Activated T-cell treated with anti-CD3 and anti-CD28 coated beads, Interleukin-2, amount 50 U/mL, for 1 hour (primary cell): ENCODE results near the gene NKAP.
"Not testable (repeated sequence)": the region's sequence is repeated elsewhere in the genome, so short reads cannot be mapped to it uniquely, and the experiment has no call there.

Experiments used
- DNase-seq: peaks from one replicate; pipeline ENCODE4 v3.0.0-alpha.2; 2020

NKAP gene

DNA sequence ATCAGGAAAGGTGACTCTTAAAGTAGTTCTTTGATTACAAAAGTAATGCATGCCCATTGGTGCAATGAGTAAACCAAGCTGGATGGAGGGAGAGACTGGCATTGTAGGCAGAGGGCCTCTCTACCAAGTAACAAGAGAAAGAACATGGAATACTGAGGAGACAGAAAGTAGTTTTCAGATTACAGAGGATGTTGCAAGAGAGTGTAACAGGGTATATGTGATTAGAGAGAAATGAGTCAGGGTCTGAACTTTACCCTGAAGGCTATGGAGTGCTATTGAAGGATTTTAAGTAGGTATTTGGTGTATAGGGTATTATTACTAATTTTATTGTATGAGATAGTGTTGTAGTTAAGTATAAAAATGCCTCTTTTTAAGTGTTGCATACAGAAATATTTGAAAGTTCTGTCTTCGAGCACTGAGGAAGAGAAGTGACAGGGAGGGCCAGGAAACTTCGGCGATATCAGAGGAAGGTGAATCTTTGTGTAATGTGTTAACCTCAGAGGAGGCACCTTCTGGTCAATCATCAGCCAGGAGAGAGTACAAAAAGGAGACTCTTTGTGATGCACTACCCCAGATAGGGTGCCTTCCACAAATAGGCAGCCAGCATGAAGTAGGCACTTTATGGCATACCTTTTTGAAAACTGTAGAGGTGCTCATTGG is 8.2 kb downstream of the NKAP start:
- no peak for DNase-seq

DNA sequence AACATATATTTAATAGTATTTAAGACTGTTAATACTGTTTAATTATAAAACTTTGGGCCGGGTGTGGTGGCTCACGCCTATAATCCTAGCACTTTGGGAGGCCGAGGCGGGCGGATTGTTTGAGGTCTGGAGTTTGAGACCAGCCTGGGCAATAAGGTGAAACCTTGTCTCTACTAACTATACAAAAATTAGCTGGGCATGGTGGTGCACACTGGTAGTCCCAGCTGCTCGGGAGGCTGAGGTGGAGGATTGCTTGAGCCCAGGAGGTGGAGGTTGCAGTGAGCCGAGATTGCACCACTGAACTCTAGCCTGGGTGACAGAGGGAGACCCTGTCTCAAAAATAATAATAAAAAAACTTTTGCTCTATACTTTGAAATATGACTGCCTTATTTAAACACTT is 21.2 kb downstream of the NKAP start:
- not testable (repeated sequence) for DNase-seq

DNA sequence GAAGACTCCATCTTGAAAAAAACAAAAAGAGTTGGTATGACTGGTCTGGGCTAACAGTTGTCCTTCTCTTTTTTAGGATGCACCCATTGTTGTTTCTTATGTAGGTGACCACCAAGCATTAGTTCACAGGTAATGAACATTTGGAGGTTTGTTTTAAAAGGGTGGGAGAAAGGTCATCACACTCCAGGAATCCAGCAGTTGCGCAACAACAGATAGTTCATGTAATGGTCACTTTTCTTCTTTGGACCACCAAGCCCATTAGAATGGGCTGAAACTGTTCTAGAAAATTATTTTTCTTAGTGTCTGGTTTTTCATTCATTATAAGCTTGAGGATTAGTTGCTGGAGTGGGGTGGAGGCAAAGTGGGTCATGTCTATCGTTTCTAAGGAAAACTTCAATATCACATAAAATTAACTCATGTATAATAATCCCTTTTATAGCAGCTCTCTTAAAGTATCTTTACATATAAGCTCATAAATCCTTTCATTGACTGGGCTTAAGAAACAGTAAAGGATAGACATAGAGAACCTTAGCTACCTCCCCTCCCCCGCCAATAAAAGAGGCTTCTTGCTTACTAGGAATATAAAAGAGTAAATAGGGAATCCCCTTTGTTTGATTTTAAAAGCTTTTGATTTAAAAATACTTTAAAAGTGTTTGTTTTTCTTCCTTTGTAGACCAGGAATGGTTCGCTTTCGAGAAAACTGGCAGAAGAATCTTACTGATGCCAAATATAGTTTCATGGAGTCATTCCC is 23.5 kb downstream of the NKAP start:
- no peak for DNase-seq

DNA sequence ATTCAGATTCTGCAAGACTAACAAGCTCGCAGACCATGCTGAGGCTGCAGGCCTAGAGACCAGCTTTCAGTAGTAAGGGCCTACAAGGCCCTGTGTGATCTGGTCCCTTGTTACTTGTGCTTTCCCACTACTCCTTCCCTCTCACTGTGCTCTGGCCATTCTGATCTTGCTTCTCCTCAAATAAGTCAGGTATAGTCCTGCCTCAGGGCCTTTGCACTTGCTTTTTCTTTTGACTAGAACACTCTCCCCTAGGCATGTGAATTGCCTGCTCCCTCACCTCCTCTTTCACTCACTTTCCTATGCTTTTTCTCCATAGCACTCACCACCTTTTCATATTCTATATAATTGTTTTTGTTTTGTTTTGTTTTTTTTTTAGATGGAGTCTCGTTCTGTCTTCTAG is 25.7 kb downstream of the NKAP start:
- DNase-seq, result no peak

DNA sequence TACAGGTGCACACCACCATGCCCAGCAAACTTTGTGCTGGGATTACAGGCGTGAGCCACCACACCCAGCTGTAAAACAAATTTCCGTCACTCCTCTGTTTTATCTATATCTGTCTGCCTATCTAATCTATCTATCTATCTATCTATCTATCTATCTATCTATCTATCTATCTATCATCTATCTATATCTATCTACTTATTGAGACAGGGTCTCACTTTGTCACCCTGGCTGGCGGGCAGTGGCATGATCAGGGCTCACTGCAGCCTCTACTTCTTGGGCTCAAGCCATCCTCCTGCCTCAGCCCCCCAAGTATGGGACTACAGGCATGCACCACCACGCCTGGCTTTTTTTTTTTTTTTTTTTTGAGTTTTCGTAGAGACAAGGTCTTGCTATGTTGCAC is 27.2 kb downstream of the NKAP start:
- no peak for DNase-seq

DNA sequence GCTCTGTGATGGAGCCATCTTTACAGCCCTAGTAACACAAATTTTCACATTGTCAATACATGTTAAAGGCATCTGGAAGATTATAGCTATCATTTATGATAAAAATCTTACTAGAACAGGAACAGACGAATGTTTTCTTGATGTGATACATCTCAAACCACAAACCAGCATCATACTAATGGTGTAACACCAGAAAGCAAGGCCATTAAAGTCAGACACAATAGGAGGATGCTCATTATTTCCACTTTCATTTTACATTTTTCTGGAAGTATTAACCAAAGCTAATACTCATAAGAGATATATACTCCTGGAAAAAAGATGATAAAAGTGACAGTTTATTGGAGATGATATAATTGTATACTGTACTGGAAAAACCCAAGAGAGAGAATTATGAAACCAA is 42.6 kb downstream of the NKAP start:
- DNase-seq, result no peak

DNA sequence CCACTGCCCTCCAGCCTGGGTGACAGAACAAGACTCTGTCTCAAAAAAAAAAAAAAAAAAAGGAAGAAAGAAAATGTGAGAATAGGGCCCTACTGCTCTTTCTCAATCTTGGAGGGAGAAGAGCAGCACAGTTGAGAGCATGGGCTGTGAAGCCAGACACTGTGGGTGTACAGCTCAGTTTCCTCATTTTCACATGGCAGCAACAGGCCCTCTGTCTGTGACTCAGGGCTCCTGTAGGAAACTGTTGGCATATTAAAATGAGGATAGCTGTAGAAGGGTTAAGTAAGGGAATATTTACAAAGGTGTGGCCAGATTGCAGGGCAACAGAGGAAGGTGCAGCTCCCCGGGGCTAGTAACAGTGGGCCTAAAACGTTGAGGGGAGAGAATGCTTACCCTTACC is 44.4 kb downstream of the NKAP start:
- no peak for DNase-seq

DNA sequence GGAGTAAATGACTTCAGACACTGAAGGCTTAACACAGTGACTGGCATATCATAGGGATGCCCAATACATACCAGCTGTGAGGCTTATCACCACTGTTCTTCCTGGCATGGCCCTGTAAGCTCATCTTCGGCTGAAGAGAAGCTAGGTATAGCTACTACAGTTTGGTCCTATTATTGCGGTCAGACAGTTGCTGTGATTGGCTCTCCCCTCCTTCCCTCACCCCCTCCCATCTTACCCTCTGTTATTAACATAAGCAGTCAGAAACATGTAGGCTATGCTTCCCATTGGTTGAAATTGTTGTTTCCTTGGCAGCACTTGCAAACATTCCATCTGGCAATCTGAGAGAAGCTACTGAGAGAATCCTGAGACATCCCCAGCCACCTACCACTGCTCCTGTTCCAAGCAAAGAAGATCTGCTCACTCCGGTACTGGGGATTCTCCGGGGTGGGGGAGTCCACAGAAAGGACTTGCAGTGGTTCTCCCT is 47.7 kb downstream of the NKAP start, which contains the start of gene AKAP14:
AKAP14 (plus strand) TSS at position 51 of the 484 bp plus-strand sequence. CDS start 7,331 bp downstream, outside the sequence.
- no peak for DNase-seq

DNA sequence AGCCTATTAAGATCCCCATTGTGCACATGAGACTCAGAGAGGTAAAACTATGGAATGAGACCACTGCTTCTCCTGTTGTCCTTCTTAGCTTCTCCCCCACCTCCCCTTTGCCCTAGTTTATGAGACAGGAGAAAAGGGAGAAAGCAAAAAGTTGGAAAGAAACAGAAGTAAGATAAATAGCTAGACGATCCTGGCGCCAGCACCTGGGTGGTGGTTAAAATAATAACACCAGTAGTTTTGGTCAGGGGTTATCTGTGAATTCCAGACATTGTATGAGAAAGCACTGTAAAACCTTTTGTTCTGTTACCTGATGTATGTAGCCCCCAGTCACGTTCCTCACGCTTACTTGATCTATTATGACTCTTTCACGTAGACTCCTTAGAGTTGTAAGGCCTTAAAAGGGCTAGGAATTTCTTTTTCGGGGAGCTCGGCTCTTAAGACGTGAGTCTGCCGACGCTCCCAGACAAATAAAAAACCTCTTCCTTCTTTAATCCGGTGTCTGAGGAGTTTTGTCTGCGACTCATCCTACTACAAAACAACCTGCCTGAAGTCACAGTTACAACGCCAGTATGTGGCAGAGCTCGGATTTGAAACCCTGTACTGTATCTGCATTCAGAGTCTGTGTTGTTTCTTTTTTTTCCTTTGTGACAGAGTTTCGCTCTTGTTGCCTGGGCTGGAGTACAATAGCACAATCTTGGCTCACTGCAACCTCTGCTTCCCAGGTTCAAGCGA is 51.4 kb downstream of the NKAP start:
- not testable (repeated sequence) for DNase-seq

DNA sequence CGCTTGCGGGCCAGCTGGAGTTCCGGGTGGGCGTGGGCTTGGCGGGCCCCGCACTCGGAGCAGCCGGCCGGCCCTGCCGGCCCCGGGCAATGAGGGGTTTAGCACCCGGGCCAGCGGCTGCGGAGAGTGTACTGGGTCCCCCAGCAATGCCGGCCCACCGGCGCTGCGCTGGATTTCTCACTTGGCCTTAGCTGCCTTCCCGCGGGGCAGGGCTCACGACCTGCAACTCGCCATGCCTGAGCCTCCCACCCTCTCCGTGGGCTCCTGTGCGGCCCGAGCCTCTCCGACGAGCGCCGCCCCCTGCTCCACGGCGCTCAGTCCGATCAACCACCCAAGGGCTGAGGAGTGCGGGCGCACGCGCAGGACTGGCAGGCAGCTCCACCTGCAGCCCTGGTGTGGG is 52.9 kb downstream of the NKAP start:
- not testable (repeated sequence) for DNase-seq

DNA sequence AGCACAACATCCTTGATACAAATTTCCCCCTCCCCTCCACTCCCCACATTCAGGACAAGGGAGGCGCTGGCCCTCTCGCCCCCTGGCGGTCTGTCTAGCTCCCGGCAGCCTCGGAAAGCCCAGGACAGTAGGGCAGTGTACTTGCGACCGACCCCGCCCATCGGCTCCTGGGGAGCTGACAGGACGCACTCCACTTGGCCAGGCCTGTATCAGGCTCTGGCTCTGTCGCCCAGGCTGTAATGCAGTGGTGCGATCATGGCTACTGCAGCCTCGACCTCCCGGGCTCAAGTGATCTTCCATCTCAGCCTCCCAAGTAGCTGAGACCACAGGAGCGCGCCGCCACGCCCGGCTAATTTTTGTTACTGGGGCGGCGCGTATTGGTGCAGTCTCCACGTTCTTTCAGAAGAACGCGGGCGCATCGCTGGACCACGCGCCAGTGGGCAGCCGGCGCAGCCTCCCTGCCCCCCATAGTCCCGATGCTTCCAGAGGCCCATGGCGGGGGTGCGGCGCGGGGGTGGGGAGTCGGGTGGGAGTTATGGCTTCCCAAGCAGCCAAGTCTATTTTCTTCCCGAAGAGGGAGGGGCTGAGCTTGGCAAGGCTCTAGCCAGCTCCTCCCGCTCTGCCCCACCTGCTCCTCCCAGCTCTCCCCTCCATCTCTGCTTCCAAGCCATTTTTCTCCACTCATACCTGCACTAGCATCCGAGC is 55.7 kb downstream of the NKAP start:
- DNase-seq, result peak; percentile 61

DNA sequence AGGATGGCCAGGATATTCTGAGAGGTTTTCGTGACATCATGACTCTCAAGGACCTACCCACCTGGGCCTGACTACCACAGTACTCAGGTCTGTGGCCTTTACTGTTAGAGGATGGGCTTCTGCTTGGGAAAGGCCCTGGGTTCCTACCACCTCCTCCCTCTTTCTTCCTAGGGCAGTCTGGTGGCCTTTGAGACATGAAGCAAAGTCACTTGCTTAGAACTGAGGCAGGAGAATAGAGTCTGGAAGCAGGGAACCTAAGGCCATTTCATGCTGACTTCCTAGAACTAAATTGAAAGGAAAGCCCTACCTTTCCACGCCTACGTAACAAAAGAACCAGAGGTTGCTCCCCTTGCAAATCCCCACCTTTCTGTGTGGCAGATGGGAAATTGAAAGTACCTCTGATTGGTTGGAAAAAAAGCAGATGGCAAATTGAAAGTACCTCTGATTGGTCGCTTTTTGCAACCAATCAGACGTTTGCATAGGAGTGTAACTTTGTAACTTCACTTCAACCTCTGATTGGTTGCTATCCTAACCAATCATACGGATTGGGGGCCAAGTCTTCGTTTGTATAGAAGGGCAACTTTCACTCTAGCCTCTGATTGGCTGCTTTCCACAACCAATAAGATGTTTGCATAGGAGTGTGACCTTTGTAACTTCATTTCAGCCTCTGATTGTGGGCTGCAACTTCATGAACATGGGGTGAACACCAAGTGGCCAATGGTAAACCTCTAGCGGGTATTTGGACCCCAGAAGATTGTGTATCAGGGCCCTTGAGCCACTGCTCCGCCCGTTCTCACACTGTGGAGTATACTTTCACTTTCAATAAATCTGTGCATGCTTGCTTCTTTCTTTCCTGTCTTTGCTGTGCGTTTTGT is 57.8 kb downstream of the NKAP start:
- DNase-seq, result no peak

DNA sequence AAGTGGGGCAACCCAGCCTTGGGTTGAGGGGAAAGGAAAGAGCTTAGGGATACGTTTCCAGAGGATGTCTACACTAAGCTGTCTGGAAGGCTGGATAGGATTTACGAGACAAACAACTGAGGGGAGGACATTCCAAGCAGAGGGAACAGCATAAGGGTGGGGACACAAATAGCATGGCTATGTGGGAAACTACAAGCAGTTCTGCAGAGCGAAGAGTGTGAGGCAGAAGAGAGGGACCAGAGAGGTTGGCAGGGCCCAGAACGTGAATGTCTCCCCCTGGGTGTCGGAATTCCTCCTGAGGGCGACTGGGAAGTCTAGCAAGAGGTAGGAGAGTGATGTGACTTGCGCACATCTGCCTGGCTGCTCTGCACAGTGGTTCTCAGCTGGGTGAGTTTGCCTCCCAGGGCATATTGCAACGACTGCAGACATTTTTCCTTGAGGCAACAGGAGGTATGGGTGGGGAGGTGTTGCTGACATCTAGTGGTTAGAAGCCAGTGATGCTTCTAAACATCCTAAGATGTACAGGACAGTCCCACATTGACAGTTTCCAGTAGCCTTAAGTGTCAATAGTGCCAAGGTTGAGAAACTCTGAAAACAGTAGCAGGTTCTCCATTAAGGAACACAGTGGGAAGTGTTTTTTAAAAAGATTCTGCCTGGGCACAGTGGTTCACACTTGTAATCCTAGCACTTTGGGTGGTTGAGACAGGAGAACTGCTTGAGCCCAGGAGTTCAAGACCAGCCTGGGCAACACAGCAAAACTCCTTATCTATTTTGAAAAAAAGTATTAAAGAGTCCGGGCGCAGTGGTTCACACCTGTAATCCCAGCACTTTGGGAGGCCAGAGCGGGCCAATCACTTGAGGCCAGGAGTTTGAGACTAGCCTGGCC is 62.8 kb downstream of the NKAP start:
- peak; percentile 21 for DNase-seq

DNA sequence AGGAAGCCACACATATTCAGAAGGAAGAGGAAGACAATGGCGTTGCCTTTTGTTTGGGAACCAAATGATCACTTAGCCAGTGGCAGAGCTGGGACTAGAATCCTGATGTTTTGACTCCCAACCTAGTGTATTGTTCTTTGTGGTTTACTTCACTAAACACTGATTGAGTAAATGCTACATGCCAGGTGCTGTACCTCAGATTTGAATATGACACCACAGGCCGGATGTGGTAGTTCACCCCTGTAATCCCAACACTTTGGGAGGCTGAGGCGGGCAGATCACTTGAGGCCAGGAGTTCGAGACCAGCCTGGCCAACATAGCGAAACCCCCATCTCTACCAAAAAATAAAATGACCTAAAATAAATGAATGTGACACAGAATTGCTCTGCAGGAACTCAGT is 63.5 kb downstream of the NKAP start:
- DNase-seq, result no peak

DNA sequence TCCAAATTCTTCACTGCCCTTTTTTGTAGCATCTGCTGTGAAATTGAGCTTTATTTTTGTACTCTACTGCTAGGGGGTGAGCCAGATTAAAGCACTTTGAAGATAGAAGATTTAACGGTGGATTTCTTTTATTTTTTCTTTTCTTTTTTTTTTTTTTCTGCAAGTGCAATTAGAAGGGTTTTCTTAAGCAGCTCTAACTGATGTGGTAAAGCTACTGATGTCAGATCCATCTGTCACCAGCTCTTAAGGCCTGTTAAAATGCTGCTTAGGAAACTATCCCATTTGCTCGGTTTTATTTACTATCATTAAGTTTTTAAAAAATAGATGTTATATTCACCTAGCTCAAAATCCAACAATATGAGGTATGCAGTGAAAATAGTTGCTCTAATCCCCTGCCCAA is 64.8 kb downstream of the NKAP start:
- no peak for DNase-seq

DNA sequence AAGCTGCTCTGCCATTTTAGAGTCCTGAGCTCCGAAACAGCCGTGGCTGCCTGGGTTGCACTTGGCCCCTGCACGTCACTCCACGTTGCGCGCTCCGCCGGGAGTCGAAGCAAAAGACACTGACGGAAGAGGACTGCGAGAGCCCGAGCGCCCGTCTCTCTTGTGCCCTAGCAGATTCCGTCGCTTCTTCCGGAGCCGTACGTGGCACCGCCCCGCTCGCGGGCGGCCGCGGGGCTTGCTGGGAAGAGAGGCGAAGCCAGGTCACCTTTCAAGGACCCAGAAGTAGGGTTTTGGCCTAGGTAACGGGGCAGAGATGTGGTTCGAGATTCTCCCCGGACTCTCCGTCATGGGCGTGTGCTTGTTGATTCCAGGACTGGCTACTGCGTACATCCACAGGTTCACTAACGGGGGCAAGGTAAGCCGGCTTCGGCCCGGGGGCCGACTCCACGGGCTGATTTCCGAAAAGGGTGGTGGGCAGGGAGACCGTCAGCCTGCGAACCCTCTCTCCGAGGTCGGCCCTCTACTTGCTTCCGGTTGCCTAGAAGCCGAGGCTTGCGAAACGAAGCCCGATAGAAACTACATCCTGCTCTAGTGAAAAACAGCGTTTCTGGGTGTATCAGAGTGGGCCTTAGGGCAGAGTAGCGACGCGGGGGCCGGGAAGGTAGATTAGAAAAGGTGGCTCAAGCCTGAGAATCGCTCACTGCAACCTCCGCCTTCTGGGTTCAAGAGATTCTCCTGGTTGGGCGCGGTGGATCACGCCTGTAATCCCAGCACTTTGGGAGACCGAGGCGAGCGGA is 71.8 kb downstream of the NKAP start, which contains the start of the genes NDUFA1 and RNF113A:
NDUFA1 (plus strand) TSS at position 234 of the 797 bp plus-strand sequence; CDS start at position 314, 80 bp downstream.
RNF113A (minus strand) TSS at position 135 of the 797 bp plus-strand sequence; CDS start at position 15, 120 bp downstream.
- DNase-seq, result peak; percentile 82

DNA sequence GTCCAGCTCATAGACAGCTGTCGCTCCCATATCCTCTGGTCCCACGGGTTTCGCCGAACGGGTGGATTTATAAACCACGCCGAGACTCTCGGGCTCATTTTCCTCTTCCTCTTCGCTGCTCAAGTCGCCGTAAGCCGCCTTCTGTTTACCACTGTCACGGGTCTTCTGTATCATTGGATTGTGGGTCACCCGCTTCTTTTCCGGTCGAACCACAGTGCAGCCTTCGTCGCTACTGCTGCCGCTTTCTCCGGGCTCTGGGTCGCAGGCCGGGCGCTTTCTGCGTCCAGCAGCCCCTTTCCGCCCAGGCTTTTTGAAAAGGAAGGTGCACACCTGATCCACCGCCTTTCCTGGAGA is 72.3 kb downstream of the NKAP start:
- no peak for DNase-seq
